ENCODE measurements around the gene ABCA8. TPM values are rescaled to one million over a fixed set of nuclear protein-coding genes. Genes with fewer than 3 reads are reported as not detected.

The ABCA8 gene
- total RNA-seq, 1 experiment from 2014 or later, result not detected

DNA sequence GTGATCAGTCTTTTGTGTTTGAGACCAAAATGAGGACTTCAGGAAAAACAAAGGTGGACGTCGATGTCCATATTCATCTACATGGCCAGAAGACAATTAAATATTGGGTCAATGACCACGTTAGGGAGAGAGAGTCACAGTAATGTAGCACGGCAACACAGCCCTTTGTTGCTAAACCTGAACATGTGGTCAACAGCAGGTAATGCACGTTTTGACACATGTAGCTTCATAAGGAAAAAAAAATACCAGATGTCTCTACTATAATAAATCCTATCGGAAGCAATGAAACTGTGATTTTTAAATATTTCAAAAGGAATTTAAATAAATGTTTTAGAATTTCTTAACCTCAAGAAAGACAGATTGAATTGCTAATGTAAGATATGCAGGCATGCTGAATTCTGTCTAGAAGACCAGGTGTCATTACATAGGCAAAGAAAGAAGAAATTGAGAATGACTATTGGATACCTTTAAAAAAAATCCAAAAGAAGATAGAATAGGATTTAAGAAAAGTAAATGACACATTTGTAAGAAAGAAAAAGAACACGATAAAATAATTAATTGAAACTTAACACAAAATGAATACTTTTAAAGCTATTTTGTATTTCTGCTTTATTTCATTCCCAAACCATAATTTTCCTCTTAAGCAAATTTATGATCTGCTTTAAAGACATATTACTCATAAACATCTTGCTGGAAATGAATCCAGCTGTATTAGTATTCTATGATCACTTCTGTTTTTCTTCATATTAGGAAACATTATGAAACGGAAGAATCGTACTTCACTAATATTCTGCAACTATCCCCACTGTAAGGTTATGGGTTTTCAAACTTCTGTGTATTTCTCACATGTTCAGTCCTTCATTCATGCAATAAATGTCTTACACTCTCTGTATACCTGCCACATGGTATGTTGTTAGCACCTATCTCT lies 30.1 kb downstream of the ABCA8 start:
- Histone ChIP-seq H3K79me2 (ENCODE audit: insufficient read depth, low read length) (no peaks in the 10 kb centered on the region), H3K79me1 (ENCODE audit: insufficient read depth, low read depth, low read length, poor library complexity, severe bottlenecking) (no peaks in the 10 kb centered on the region), H3K27me3 (ENCODE audit: insufficient read depth, low read length) (no peaks in the 10 kb centered on the region), H3T11ph (ENCODE audit: low read length) (no peak overlapping the region), H3K4ac (ENCODE audit: low read depth, low read length) (no peak overlapping the region), H3K9me3 (ENCODE audit: control insufficient read depth, low read depth, low read length) (no peaks in the 10 kb centered on the region), H4K8ac (replicated peaks; ENCODE audit: insufficient read length, low read depth, low read length) (no peak overlapping the region), H2AK5ac (ENCODE audit: insufficient read length, low read length) (no peak overlapping the region), H2BK120ac (ENCODE audit: low read depth, low read length, poor library complexity, severe bottlenecking) (no peak overlapping the region), H4K20me1 (ENCODE audit: control insufficient read depth, insufficient read depth, insufficient read length) (no peaks in the 10 kb centered on the region), H3K9ac (ENCODE audit: extremely low read depth, insufficient read length, low read length) (no peak overlapping the region), H3K23ac (ENCODE audit: insufficient read length, low read depth, low read length) (no peak overlapping the region), H2BK15ac (ENCODE audit: low read depth, low read length) (no peak overlapping the region), H3K4me1 (ENCODE audit: insufficient read depth, low read length) (peaks cover 8% of the 10 kb centered on the region; the same call in 1 of the 2 replicates), H2AFZ (ENCODE audit: low read length) (no peak overlapping the region), H3K27ac (ENCODE audit: insufficient read length, low read depth, low read length) (no peak overlapping the region), H3K23me2 (ENCODE audit: insufficient read length, low read depth, low read length, poor library complexity, severe bottlenecking) (no peaks in the 10 kb centered on the region), H4K91ac (ENCODE audit: insufficient read length, low read depth, low read length) (no peak overlapping the region), H3K18ac (ENCODE audit: insufficient read length, low read depth, low read length) (no peak overlapping the region), H2BK12ac (ENCODE audit: insufficient read length, low read depth, low read length) (no peak overlapping the region), H3K56ac (ENCODE audit: insufficient read length, low read depth, low read length) (no peak overlapping the region), H3K4me2 (ENCODE audit: insufficient read depth, insufficient read length, low read length) (no peak overlapping the region), H2BK20ac (ENCODE audit: low read depth, low read length, poor library complexity, severe bottlenecking) (no peak overlapping the region), H3K14ac (ENCODE audit: insufficient read depth, low read length) (no peak overlapping the region), H4K5ac (ENCODE audit: insufficient read length, low read depth, low read length) (no peak overlapping the region), H2BK5ac (ENCODE audit: insufficient read length, low read length) (no peak overlapping the region)
- no peak for DNase-seq
- Mint-ChIP-seq H3K4me1 (peaks cover 11 to 13% of the 10 kb centered on the region in 2 experiments), H3K36me3 (ENCODE audit: insufficient read depth in 1 of 3, low read depth in 3 of 3) (no peaks in the 10 kb centered on the region), H3K27ac (no peak overlapping the region; a peak in 1 of 7 replicates), H3K27me3 (ENCODE audit: low read depth) (no peaks in the 10 kb centered on the region), H3K9me3 (no peaks in the 10 kb centered on the region), H3K4me3 (no peak overlapping the region)
- WGBS (ENCODE audit: extremely low coverage, insufficient read length, low lambda C conversion rate), result no CpG with 5 or more reads among the region's 9 CpGs
- TF ChIP-seq, protein P1, sequence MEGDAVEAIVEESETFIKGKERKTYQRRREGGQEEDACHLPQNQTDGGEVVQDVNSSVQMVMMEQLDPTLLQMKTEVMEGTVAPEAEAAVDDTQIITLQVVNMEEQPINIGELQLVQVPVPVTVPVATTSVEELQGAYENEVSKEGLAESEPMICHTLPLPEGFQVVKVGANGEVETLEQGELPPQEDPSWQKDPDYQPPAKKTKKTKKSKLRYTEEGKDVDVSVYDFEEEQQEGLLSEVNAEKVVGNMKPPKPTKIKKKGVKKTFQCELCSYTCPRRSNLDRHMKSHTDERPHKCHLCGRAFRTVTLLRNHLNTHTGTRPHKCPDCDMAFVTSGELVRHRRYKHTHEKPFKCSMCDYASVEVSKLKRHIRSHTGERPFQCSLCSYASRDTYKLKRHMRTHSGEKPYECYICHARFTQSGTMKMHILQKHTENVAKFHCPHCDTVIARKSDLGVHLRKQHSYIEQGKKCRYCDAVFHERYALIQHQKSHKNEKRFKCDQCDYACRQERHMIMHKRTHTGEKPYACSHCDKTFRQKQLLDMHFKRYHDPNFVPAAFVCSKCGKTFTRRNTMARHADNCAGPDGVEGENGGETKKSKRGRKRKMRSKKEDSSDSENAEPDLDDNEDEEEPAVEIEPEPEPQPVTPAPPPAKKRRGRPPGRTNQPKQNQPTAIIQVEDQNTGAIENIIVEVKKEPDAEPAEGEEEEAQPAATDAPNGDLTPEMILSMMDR (conservative IDR thresholded peaks at IDR 0.05), result no peak

Measured in H9 (cell line).